SK-N-SH treated with all-trans-retinoic acid at 6 μM for 48 hours (cell line): ENCODE measurements around the gene WDR20.

Experiments used
- ATAC-seq: fragments of 200-7000 bp; cut with Tn5 transposase; 3 replicates; pipeline ENCODE4 v1.9.1; 2020; ENCODE audit warnings: mild to moderate bottlenecking, moderate library complexity
- ARNTL ChIP-seq: fragments of 450-650 bp; formaldehyde crosslinking; IDR thresholded peaks from 2 replicates; pipeline ENCODE4 v1.5.0; 2020; ENCODE audit warnings: low read depth, mild to moderate bottlenecking, moderate library complexity, borderline replicate concordance
- BACH2 ChIP-seq: fragments of 250-450 bp; sonication (Bioruptor Pico); IDR thresholded peaks from 2 replicates; pipeline ENCODE4 v1.9.0; 2021; ENCODE audit warnings: mild to moderate bottlenecking, borderline replicate concordance
- CREB5 ChIP-seq: fragments of 250-450 bp; sonication (Bioruptor Pico); IDR thresholded peaks from 2 replicates; pipeline ENCODE4 v1.5.1; 2020; ENCODE audit warnings: low read depth, mild to moderate bottlenecking, moderate library complexity
- CSDC2 ChIP-seq: fragments of 250-450 bp; sonication (Bioruptor Pico); IDR thresholded peaks from 2 replicates; pipeline ENCODE4 v1.5.0; 2020; ENCODE audit warnings: mild to moderate bottlenecking, moderate library complexity
- CSRNP3 ChIP-seq: fragments of 250-450 bp; sonication (Bioruptor Pico); IDR thresholded peaks from 2 replicates; pipeline ENCODE4 v1.5.1; 2021; ENCODE audit warnings: mild to moderate bottlenecking, moderate library complexity
- ESRRG ChIP-seq: fragments of 250-450 bp; sonication (Bioruptor Pico); IDR thresholded peaks from 2 replicates; pipeline ENCODE4 v1.6.1; 2021; ENCODE audit warnings: mild to moderate bottlenecking
- GLIS3 ChIP-seq: fragments of 250-450 bp; sonication (Bioruptor Pico); IDR thresholded peaks from 2 replicates; pipeline ENCODE4 v1.5.0; 2020; ENCODE audit warnings: mild to moderate bottlenecking, moderate library complexity
- ISL1 ChIP-seq: fragments of 250-450 bp; sonication (Bioruptor Pico); IDR thresholded peaks from 2 replicates; pipeline ENCODE4 v2.1.2; 2022; ENCODE audit warnings: mild to moderate bottlenecking, moderate library complexity
- OSR1 ChIP-seq: fragments of 250-450 bp; sonication (Bioruptor Pico); IDR thresholded peaks from 2 replicates; pipeline ENCODE4 v1.8.0; 2022; ENCODE audit warnings: moderate library complexity, mild to moderate bottlenecking, inconsistent platforms
- PATZ1 ChIP-seq: fragments of 250-450 bp; sonication (Bioruptor Pico); IDR thresholded peaks from 2 replicates; pipeline ENCODE4 v1.8.0; 2020; ENCODE audit warnings: mild to moderate bottlenecking, moderate library complexity, borderline replicate concordance
- RARB ChIP-seq: fragments of 250-450 bp; sonication (Bioruptor Pico); IDR thresholded peaks from 2 replicates; pipeline ENCODE4 v1.8.0; 2021; ENCODE audit warnings: mild to moderate bottlenecking, moderate library complexity
- SNAI2 ChIP-seq: fragments of 250-450 bp; sonication (Bioruptor Pico); IDR thresholded peaks from 2 replicates; pipeline ENCODE4 v1.5.0; 2020; ENCODE audit warnings: mild to moderate bottlenecking, moderate library complexity
- TCF4 ChIP-seq: fragments of 250-450 bp; sonication (Bioruptor Pico); IDR thresholded peaks from 2 replicates; pipeline ENCODE4 v1.8.0; 2021; ENCODE audit warnings: mild to moderate bottlenecking, moderate library complexity, borderline replicate concordance
- TOX ChIP-seq: fragments of 250-450 bp; sonication (Bioruptor Pico); IDR thresholded peaks from 2 replicates; pipeline ENCODE4 v1.8.0; 2021; ENCODE audit warnings: mild to moderate bottlenecking, moderate library complexity, borderline replicate concordance
- ZC3H10 ChIP-seq: fragments of 250-450 bp; sonication (Bioruptor Pico); IDR thresholded peaks from 2 replicates; pipeline ENCODE4 v1.5.1; 2021; ENCODE audit warnings: mild to moderate bottlenecking, moderate library complexity
- ZFP3 ChIP-seq: fragments of 250-450 bp; sonication (Bioruptor Pico); IDR thresholded peaks from 2 replicates; pipeline ENCODE4 v1.5.0; 2020; ENCODE audit warnings: mild to moderate bottlenecking, moderate library complexity
- ZFP30 ChIP-seq: fragments of 450-650 bp; formaldehyde crosslinking; IDR thresholded peaks from 2 replicates; pipeline ENCODE4 v1.5.0; 2022; ENCODE audit warnings: mild to moderate bottlenecking, moderate library complexity
- ZNF565 ChIP-seq: fragments of 450-650 bp; formaldehyde crosslinking; conservative IDR thresholded peaks from 2 replicates; pipeline ENCODE4 v1.5.0; 2020; ENCODE audit warnings: low read depth, mild to moderate bottlenecking, moderate library complexity
- ZNF70 ChIP-seq: fragments of 450-650 bp; formaldehyde crosslinking; IDR thresholded peaks from 2 replicates; pipeline ENCODE4 v1.5.0; 2020; ENCODE audit warnings: mild to moderate bottlenecking, moderate library complexity
- ZNF8 ChIP-seq: fragments of 450-650 bp; formaldehyde crosslinking; IDR thresholded peaks from 2 replicates; pipeline ENCODE4 v1.5.0; 2020; ENCODE audit warnings: mild to moderate bottlenecking, moderate library complexity
- TF ChIP-seq, protein P1 (sequence below): fragments of 250-450 bp; sonication (Bioruptor Pico); IDR thresholded peaks from 2 replicates; pipeline ENCODE4 v1.8.0; 2021; ENCODE audit warnings: low read depth, mild to moderate bottlenecking, moderate library complexity, borderline replicate concordance
- TF ChIP-seq, protein P2 (sequence below): fragments of 250-450 bp; sonication (Bioruptor Pico); IDR thresholded peaks from 2 replicates; pipeline ENCODE4 v1.5.0; 2020; ENCODE audit warnings: mild to moderate bottlenecking, moderate library complexity

WDR20 gene

DNA sequence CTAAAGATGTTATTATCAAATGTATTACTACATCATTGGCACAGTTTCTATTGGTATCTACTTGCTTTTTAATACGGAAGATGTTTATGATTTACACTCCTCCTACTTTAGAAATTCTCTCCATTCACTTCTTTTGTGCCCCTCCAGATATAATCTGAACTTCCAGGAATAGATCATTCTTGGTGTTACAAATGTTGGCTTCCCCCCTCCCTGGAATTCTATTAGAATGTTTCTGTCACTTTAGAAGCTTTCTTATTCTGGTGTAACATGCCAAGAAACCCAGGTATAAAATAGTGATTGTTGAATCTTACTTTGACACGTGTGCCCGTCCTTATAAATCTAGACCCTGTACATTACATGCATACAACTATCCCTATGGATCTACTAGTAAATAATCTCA lies 1.2 kb upstream of the WDR20 start:
- TF ChIP-seq CREB5 (CRISPR knock-in tag) (no peak), ZC3H10 (no peak), ZFP3 (no peak), CSDC2 (CRISPR knock-in tag) (no peak), CSRNP3 (CRISPR knock-in tag) (no peak), ARNTL (no peak), TCF4 (no peak), TOX (CRISPR knock-in tag) (no peak), GLIS3 (no peak), ZNF8 (CRISPR knock-in tag) (no peak), ZFP30 (no peak), ISL1 (no peak), BACH2 (CRISPR knock-in tag) (no peak), ESRRG (CRISPR knock-in tag) (no peak), OSR1 (no peak), ZNF70 (no peak), RARB (CRISPR knock-in tag) (no peak), SNAI2 (no peak), ZNF565 (CRISPR knock-in tag) (no peak), PATZ1 (CRISPR knock-in tag) (no peak)
- ATAC-seq, result no peak

GRCh38 chr14:102138961-102139285 lies 774 bp upstream of the WDR20 start:
- peak; percentile 38 for ATAC-seq

More at GRCh38 chr14:102138961-102139285, 774 bp upstream of the WDR20 start:
- TF ChIP-seq CSRNP3 (CRISPR knock-in tag) (no peak), ARNTL (no peak), GLIS3 (no peak), OSR1 (no peak), ZNF8 (CRISPR knock-in tag) (no peak), CSDC2 (CRISPR knock-in tag) (no peak), BACH2 (CRISPR knock-in tag) (no peak), TOX (CRISPR knock-in tag) (no peak), ISL1 (no peak), CREB5 (CRISPR knock-in tag) (no peak), ZC3H10 (no peak), PATZ1 (CRISPR knock-in tag) (no peak), ZFP3 (no peak)
- TF ChIP-seq, protein P1, sequence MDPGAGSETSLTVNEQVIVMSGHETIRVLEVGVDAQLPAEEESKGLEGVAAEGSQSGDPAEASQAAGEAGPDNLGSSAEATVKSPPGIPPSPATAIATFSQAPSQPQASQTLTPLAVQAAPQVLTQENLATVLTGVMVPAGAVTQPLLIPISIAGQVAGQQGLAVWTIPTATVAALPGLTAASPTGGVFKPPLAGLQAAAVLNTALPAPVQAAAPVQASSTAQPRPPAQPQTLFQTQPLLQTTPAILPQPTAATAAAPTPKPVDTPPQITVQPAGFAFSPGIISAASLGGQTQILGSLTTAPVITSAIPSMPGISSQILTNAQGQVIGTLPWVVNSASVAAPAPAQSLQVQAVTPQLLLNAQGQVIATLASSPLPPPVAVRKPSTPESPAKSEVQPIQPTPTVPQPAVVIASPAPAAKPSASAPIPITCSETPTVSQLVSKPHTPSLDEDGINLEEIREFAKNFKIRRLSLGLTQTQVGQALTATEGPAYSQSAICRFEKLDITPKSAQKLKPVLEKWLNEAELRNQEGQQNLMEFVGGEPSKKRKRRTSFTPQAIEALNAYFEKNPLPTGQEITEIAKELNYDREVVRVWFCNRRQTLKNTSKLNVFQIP (CRISPR knock-in tag), result no peak
- TF ChIP-seq, protein P2, sequence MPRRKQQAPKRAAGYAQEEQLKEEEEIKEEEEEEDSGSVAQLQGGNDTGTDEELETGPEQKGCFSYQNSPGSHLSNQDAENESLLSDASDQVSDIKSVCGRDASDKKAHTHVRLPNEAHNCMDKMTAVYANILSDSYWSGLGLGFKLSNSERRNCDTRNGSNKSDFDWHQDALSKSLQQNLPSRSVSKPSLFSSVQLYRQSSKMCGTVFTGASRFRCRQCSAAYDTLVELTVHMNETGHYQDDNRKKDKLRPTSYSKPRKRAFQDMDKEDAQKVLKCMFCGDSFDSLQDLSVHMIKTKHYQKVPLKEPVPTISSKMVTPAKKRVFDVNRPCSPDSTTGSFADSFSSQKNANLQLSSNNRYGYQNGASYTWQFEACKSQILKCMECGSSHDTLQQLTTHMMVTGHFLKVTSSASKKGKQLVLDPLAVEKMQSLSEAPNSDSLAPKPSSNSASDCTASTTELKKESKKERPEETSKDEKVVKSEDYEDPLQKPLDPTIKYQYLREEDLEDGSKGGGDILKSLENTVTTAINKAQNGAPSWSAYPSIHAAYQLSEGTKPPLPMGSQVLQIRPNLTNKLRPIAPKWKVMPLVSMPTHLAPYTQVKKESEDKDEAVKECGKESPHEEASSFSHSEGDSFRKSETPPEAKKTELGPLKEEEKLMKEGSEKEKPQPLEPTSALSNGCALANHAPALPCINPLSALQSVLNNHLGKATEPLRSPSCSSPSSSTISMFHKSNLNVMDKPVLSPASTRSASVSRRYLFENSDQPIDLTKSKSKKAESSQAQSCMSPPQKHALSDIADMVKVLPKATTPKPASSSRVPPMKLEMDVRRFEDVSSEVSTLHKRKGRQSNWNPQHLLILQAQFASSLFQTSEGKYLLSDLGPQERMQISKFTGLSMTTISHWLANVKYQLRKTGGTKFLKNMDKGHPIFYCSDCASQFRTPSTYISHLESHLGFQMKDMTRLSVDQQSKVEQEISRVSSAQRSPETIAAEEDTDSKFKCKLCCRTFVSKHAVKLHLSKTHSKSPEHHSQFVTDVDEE (CRISPR knock-in tag), result no peak
